ENCODE measurements around the gene C16orf46.

- no peak for TF ChIP-seq GATA3 (IDR thresholded peaks at IDR 0.05; ENCODE audit: low read depth, low read length)
- TF ChIP-seq GATA2 (IDR thresholded peaks at IDR 0.05; ENCODE audit: low read depth, low read length): no peak
These were observed 3.2 kb upstream of the C16orf46 start for GRCh38 chr16:81080233-81080632.
